ENCODE results near the gene LMBRD1. TPM values are rescaled to one million over a fixed set of nuclear protein-coding genes. Genes with fewer than 3 reads are reported as not detected.

Gene LMBRD1
- total RNA-seq, 1 donor from 2014 or later = 17.6 TPM

GRCh38 chr6:69647726-69648125 lies 149.1 kb downstream of the LMBRD1 start:
- DNase-seq (ENCODE audit: low read depth) (peak; percentile 10), FAIRE-seq (no peak)
- H3K27me3 ChIP-seq (ENCODE audit: control insufficient read depth, insufficient read depth, low read length) = no peaks in the 10 kb centered on the region
- no peak overlapping the region for H3K4me3 ChIP-seq (ENCODE audit: low read depth, low read length)
- TF ChIP-seq CTCF (IDR thresholded peaks at IDR 0.05; ENCODE audit: insufficient read depth, low read length, severe bottlenecking) = no peak
- H3K36me3 ChIP-seq (ENCODE audit: control insufficient read depth, insufficient read depth, low read length) = no peaks in the 10 kb centered on the region

- H3K4me3 ChIP-seq (ENCODE audit: low read depth, low read length) = no peak overlapping the region
- TF ChIP-seq CTCF (IDR thresholded peaks at IDR 0.05; ENCODE audit: insufficient read depth, low read length, severe bottlenecking) = no peak
- DNase-seq (ENCODE audit: low read depth) (no peak), FAIRE-seq (no peak)
- no peaks in the 10 kb centered on the region for H3K27me3 ChIP-seq (ENCODE audit: control insufficient read depth, insufficient read depth, low read length)
- no peaks in the 10 kb centered on the region for H3K36me3 ChIP-seq (ENCODE audit: control insufficient read depth, insufficient read depth, low read length)
Observed at GRCh38 chr6:69643688-69644087, 153.1 kb downstream of the LMBRD1 start.

GRCh38 chr6:69632932-69633331 lies 163.9 kb downstream of the LMBRD1 start:
- Histone ChIP-seq H3K36me3 (ENCODE audit: control insufficient read depth, insufficient read depth, low read length) (no peaks in the 10 kb centered on the region), H3K4me3 (ENCODE audit: low read depth, low read length) (no peak overlapping the region), H3K27me3 (ENCODE audit: control insufficient read depth, insufficient read depth, low read length) (no peaks in the 10 kb centered on the region)
- FAIRE-seq (no peak), DNase-seq (ENCODE audit: low read depth) (no peak)
- no peak for TF ChIP-seq CTCF (IDR thresholded peaks at IDR 0.05; ENCODE audit: insufficient read depth, low read length, severe bottlenecking)

- TF ChIP-seq CTCF (IDR thresholded peaks at IDR 0.05; ENCODE audit: insufficient read depth, low read length, severe bottlenecking) = no peak
- Histone ChIP-seq H3K27me3 (ENCODE audit: control insufficient read depth, insufficient read depth, low read length) (no peaks in the 10 kb centered on the region), H3K4me3 (ENCODE audit: low read depth, low read length) (no peak overlapping the region), H3K36me3 (ENCODE audit: control insufficient read depth, insufficient read depth, low read length) (no peaks in the 10 kb centered on the region)
- DNase-seq (ENCODE audit: low read depth) (no peak), FAIRE-seq (no peak)
Observed at GRCh38 chr6:69631552-69632346, 165.1 kb downstream of the LMBRD1 start.

GRCh38 chr6:69630767-69631166 lies 166.0 kb downstream of the LMBRD1 start:
- H3K27me3 ChIP-seq (ENCODE audit: control insufficient read depth, insufficient read depth, low read length) = no peaks in the 10 kb centered on the region
- FAIRE-seq (no peak), DNase-seq (ENCODE audit: low read depth) (no peak)
- TF ChIP-seq CTCF (IDR thresholded peaks at IDR 0.05; ENCODE audit: insufficient read depth, low read length, severe bottlenecking) = no peak
- no peak overlapping the region for H3K4me3 ChIP-seq (ENCODE audit: low read depth, low read length)
- H3K36me3 ChIP-seq (ENCODE audit: control insufficient read depth, insufficient read depth, low read length) = no peaks in the 10 kb centered on the region

GRCh38 chr6:69627625-69628024 lies 169.2 kb downstream of the LMBRD1 start:
- Histone ChIP-seq H3K4me3 (ENCODE audit: low read depth, low read length) (no peak overlapping the region), H3K27me3 (ENCODE audit: control insufficient read depth, insufficient read depth, low read length) (no peaks in the 10 kb centered on the region), H3K36me3 (ENCODE audit: control insufficient read depth, insufficient read depth, low read length) (no peaks in the 10 kb centered on the region)
- no peak for TF ChIP-seq CTCF (IDR thresholded peaks at IDR 0.05; ENCODE audit: insufficient read depth, low read length, severe bottlenecking)
- no peak for DNase-seq (ENCODE audit: low read depth)
- no peak for FAIRE-seq

All from bronchial epithelial cell (primary cell).